ENCODE data around the gene WHRN.

WHRN gene

GRCh38 chr9:114446036-114446435 lies 59.2 kb downstream of the WHRN start:
- peak; percentile 75 for DNase-seq

DNA sequence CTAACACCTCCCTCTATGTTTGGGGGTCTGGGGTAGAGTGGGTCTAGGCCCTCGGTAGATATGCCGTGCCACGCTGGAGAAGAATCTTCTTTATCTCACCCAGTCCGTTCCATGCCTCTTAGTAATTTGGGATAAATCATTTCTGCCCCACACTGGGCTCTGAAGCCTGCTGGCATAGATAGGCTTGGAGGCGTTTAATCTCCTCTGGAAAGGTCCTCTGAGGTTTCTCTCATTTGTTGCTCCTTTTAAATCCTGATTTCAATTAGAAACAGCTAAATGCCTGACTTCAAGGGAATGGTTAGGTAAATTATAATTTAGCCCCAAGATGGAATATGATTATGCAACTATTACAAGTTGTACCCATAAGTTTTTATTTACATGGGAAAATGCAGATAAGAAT lies 59.7 kb downstream of the WHRN start:
- no peak for DNase-seq

GRCh38 chr9:114442022-114442421 lies 63.3 kb downstream of the WHRN start:
- DNase-seq, result no peak

DNA sequence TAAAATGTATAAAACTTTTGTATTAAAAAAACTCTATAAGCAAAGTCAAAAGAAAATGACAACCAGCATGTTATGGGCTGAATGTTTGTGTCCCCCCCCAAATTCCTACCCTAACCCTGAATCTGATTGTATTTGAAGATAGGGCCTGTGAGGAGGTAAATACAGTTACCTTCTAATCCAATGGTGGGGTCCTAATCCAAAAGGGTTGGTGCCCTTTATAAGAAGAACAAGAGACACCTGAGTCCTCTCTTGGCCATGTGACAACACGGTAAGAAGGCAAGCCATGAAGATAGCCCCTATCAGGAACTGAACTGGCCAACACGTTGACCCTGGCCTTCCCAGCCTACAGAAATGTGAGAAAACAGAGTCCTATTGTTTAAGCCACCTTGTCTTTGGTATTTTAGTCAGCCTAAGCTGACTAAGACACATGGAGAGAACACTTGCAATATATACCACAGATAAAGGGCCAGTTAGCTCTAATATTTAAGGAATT lies 67.8 kb downstream of the WHRN start:
- no peak for DNase-seq

- DNase-seq, result peak; percentile 32
These were observed 70.4 kb downstream of the WHRN start for GRCh38 chr9:114434878-114435311.

DNA sequence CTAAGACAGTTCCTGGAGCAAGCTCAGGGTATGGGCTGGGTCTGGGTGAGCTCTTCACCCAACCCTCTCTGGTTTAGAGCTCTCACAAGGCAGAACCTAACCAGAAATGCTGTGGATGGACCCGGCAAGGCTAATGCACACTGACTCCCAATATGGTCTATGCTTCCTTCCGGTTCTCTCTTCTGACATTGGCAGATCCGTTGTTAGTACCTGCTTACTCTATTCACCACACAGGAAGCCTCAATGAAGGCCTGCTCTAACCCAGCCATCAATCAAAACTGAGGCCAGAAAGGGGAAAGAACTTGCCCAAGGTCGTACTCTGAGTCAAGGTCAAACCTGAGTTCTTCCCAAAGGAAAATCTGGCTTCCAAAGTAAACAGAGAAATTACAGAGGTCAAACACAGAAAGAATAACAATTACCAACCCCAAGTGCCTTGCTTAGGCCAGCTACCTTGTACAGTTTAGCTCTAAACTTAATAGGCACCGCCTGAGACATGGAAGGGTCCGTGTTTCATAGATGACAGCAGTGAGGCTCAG lies 71.5 kb downstream of the WHRN start:
- no peak for DNase-seq

- no peak for DNase-seq
These were observed 72.2 kb downstream of the WHRN start for GRCh38 chr9:114433086-114433485.

DNA sequence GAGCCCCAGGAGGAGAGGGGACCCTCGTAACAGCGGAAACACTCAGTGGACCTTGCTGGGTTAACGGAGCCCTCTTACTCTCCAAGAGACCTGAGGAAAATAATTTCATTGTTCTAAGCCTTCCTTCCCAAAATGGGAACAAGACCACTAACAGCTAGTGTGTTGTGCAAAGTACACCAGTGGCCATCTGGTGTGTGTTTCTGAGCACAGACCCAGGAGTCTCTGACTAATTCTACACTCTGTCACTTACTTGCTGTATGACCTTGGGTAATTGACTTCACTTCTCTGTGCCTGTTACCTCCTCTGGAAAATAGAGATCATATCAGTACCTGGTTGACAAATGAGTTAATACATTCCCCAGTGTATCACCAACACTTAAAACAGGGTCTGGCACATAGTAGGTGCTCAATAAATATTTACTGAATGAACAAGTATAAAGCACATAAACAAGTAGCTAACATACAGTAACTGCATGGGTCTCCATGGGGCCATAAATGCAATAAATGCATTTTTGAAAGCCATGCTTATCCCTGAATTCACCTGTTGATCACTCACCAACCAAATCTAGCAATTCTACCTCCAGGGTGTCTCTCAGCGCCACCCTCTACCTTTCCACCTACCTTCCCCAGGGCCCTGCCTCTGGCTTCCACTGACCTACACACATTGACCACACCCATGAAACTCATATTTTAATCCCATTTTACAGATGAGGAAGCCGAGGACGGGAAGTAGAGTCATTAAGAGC lies 72.8 kb downstream of the WHRN start:
- no peak for DNase-seq

GRCh38 chr9:114431770-114432169 lies 73.5 kb downstream of the WHRN start:
- DNase-seq, result no peak

DNA sequence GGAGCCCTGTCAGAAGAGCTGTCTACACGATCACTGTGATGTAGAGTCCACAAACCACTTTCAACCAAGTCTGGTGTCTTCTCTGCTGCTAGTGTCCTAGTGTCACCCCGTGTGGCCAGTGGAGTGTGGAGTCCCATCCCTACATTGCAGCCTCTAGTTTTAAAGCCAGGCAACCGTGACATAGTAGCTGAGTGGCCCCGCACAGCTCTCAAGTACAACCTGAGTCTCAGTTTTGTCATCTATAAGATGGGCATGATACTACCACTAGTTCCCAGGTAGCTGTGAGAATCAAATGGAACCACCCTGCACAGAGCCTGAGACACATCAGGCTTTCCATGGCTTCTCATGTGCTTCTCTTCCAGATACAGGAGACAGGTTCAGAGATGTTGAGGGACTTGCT lies 74.3 kb downstream of the WHRN start:
- no peak for DNase-seq

GRCh38 chr9:114430457-114430856 lies 74.8 kb downstream of the WHRN start:
- DNase-seq, result no peak

DNA sequence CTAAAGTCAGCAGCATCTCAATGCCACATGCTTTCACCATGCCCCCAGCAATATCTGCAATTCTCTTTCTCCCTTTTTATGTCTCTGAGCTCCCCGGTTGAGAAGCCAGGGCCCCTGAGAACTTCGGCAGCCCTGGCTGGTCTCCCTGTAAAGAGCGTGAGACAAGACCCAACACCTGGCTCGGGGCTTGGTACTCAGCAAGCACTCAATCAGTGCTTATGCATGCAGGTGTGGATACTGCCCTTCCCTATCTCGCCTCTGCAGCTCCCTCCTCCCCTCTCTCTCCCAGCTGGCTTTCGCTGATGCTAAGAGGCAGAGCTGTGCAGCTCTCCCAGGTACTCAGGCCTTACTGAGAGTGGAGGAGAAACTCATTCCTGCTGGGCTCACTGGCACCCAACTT lies 75.8 kb downstream of the WHRN start:
- no peak for DNase-seq

DNA sequence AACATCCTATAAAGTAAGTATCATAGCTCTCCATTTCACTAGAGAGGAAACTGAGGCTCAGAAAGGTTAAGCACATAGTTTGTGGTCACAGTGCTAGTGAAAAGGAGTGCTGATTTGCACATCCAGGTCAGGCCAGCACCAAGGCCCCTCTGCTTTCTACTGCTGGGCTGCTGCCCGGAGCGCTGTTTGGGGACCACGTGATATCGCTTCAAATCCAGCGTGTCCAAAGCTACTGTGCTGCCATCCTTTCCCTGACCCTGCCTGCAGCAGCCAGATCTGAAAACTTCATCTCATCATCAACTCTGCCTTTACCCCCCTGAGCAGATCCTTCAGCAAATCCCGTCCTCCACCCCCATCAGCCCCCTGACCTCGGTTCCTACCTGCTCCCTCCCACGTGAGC lies 76.8 kb downstream of the WHRN start:
- no peak for DNase-seq

DNA sequence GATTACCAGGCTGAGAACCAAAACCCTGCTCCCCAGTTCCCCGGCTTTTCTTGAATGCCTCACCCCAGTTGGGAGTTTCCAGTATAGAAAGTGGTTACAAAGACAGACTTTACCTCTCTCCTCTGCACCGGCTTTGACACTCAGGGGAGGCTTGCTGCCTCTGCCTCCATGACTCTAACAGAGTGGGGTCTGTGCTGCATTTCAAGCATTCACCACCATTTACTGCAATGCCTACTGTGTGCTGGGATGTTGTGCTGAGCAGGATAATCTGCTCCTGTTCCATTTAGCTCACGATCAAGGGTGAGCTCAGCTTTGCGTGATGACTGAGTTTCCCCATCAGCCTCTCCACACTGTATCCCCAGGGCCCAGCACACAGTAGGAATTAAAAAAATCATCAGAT lies 77.6 kb downstream of the WHRN start:
- DNase-seq, result no peak

GRCh38 chr9:114426046-114426948 lies 79.0 kb downstream of the WHRN start:
- DNase-seq, result no peak

DNA sequence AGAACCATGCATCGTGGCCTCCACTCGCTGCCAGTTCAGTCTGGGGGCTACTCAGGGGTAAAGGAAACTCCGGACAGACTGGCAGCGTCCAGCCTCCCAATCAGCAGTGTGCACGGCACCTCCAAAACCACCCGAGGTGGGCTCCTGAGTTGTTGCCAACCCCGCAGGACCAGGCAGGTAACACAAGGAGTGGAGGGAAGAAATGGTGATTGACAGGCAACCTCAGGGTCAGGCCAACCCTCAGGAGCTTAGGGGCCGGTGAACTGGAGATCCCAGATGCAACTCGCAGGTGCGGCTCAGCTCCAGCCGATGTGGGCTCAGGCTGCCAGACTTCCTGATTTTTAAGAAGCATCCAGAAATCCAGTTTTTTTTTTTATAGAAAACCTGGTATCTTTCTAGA lies 80.1 kb downstream of the WHRN start:
- no peak for DNase-seq

DNA sequence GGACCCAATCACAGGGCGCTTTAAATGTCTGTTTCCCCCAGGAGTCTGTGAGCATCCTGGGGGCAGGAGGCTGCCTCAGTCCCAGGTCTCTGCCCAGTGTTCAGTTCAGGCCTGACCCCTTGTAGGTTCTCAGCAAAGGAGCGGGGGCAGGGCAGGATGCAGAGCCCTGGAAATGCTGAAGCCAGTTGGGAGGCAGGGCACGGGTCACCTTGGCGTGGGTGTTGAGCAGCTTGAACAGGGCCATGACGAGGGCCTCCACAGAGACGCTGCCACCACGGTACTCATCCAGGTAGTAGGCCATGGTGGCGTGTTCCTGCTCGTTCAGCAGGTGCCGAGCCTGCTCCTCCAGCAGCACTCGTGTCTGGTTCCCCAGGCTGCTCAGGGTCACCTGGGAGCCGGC lies 81.1 kb downstream of the WHRN start:
- DNase-seq, result no peak

GRCh38 chr9:114423181-114423580 lies 82.1 kb downstream of the WHRN start:
- no peak for DNase-seq

DNA sequence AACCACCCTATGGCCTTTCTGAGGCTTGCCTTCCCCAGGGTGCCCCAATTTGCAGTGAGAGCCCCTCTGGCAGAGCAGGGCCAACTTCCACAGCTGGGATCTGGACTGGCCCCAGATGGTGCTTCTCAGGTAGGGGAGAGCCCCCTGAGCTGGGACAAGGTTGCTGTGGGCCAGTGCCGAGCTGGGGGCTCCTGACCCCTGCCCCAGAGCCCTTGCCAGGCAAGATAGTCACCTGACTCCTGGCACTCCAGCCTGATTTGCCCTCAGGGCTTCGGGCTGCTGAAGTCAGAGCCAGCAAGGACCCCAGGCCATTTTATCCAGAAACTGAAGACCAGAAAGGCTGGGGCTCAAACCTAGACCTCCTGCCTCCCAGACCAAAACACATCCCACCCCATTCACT lies 84.1 kb downstream of the WHRN start:
- DNase-seq, result no peak

- DNase-seq, result no peak
These were observed 85.5 kb downstream of the WHRN start for GRCh38 chr9:114419796-114420195.

DNA sequence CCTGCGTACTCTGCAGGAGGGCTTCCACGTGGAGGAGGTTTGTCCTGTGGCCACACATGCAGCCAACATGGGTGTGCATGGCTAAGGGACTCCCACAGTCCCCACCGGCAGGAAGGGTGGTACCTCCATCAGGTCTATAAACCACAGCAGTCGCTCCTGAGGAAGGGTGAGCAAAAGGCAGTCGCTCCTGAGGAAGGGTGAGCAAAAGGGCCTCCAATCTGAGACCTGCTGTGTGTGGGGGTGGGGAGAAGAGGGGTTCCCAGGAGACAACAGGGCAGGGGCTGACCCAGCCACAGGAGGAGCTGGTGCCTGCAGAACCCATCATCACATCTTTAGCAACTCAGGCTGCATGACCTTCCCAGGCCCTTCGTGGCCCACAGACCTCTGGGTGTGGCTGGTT lies 87.2 kb downstream of the WHRN start:
- no peak for DNase-seq

DNA sequence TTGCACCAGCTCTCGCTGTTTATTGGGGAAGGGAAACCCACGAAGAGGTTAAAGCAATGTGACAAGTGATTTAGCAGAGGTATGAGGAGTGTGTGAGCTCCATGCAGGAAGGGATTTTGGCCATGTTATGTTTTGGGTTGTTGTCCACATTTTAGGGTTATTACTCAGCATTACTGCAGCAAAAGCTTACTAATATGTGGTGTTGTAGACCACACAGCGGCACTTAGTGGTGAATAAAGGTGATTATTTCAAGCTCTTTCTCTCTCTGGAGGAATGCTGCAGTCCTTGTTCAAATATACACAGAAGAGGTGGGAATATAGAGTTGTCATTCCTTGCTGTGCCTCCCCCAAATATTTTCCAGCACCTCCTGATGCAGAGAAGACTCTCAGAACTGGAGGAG lies 87.8 kb downstream of the WHRN start:
- peak; percentile 80 for DNase-seq

- no peak for DNase-seq
These were observed 88.4 kb downstream of the WHRN start for GRCh38 chr9:114416906-114417305.

GRCh38 chr9:114416290-114416689 lies 89.0 kb downstream of the WHRN start:
- DNase-seq, result no peak
